Inflammatory macrophage treated with lipopolysaccharide for 4 hours (primary cell): Measurements from ENCODE around the gene LRCOL1.

Experiments
- DNase-seq: peaks from one replicate; pipeline ENCODE4 v3.0.0-alpha.2; 2020

The LRCOL1 gene

DNA sequence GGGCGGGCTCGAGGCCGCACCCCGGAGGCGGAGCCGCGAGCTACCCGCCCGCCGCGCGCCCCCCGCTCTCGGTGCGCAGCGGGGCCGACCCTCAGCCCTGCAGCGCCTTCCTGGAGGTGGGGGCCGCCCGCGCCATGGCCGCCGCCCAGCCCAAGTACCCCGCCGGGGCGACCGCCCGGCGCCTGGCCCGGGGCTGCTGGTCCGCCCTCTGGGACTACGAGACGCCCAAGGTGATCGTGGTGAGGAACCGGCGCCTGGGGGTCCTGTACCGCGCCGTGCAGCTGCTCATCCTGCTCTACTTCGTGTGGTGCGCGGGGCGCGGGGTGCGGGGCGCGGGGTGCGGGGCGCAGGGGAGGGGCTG, 8.3 kb upstream of the LRCOL1 start, which contains the start of gene P2RX2:
Gene P2RX2, plus strand, starts transcription at position 94 of the 361 bp plus-strand sequence. Its CDS starts 41 bp downstream, at position 135.
- DNase-seq: no peak

GRCh38 chr12:132617822-132618682, 7.7 kb upstream of the LRCOL1 start:
- DNase-seq: no peak

DNA sequence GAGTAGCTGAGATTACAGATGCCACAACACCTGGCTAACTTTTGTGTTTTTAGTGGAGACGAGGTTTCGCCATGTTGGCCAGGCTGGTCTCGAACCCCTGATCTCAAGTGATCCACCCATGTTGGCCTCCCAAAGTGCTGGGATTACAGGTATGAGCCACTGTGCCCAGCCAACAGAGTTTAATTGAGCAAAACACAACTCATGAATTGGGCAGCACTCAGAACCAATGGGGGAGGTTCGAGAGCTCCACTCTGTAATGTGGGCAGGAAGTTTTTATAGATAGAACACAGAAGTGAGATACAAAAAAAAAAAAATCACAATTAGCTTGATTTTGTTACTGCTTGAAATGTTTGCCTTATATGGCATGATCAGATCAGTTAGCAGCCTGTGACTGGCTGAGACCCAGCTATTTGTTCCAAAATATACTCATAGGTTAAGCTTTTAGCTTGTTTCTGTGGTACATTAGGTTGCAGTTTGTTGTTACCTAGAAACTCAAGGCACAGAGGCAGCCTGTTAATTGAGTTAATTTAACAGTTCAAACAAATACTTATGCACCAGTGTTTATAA, 6.8 kb upstream of the LRCOL1 start:
- DNase-seq: no peak

DNA sequence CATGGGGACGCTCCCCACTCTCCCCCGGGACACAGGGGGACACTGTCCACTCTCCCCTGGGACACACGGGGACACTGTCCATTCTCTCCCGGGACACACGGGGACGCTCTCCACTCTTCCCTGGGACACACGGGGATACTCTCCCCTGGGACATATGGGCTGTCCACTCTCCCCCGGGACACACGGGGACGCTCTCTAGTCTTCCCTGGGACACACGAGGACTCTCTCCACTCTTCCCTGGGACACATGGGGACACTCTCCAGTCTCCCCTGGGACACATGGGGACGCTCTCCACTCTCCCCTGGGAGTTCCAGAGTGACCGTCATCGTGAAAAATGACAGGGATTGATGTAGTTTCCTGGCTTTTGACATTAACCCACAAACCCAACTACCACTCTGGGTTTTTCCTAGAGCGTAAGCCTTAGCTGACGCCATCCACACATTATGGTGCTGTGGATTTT, 5.2 kb upstream of the LRCOL1 start:
- no peak for DNase-seq

DNA sequence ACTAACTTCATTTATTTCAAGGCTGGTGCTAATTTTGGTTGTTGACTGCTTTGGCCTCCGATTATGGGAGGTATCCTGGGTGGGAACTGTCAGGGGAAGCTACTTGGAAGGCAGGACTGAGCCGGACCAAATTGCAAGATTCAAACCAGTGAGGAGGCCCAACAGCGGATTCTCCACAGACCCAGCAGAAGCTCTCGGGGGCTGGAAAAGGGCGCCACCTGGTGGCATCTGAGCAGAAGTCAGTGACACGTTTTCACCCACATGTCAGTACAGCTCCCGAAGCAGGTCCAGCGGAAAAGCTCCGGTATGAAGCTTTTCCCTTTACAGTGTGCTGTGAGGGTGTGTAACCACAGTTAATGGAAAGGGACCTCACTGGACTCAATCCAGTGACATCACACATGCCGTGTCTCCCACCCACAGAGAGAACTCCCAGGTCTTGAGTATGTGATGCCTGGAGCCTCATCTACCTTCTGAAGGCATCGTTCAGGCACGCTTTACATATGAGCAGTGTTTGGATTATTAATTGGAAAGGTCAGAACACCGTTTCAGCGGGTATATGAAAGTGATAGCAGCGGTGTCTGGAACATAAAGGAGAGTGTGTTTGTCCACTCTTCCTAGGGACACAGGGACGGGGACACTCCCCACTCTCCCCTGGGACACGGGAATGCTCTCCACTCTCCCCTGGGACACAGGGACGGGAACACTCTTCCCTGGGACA, 4.6 kb upstream of the LRCOL1 start:
- peak; percentile 68 for DNase-seq

DNA sequence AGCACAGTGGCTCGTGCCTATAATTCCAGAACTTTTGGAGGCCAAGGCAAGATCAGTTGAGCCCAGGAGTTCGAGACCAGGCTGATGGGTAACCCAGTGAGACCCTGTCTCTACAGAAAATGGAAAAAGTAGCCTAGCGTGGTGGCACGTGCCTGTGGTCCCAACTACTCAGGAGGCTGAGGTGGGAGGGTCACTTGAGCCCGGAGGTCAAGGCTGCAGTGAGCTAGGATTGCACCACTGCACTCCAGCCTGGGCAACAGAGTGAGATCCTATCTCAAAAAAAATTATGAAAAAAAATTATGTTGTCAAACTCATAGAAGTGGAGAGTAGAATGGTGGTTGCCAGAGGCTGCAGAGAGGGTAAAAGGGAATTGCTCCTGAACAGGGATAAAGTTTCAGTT, 3.6 kb upstream of the LRCOL1 start:
- DNase-seq: no peak

GRCh38 chr12:132611620-132612019, 1.2 kb upstream of the LRCOL1 start:
- no peak for DNase-seq

DNA sequence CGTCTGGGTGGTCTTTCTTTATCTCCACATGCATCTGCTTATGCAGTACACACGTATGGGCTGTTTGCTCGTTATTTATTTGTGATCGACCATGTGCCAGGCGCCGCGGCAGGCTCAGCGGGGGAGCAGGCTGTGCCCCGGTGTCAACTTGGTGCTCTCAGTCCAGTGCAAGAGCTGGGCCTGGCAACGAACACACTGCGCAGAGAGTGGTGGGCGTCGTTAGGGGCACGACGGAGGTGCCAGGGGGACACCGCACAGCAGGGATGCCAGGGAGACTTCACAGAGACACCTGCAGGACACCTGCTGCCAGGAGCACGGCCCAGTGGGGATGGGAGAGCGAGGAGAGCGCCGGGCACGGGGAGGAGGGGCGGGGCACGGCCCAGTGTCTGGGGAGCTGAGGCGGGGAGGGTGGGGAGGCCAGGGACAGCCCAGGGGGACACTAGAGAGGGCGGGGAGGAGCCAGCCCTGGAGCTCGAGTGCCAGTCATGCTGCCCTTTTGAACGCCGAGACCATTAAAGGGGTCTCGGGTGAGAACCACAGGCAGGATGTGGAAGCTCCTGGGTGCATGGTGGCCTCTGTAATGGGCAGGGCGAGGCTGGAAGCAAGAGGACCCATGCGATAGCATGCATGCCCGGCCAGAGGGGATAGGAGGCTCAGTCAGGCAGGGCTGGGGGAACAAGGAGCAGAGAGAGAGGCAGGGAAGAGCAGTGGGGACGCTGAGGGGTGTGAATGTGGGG, 652 bp upstream of the LRCOL1 start:
- no peak for DNase-seq

DNA sequence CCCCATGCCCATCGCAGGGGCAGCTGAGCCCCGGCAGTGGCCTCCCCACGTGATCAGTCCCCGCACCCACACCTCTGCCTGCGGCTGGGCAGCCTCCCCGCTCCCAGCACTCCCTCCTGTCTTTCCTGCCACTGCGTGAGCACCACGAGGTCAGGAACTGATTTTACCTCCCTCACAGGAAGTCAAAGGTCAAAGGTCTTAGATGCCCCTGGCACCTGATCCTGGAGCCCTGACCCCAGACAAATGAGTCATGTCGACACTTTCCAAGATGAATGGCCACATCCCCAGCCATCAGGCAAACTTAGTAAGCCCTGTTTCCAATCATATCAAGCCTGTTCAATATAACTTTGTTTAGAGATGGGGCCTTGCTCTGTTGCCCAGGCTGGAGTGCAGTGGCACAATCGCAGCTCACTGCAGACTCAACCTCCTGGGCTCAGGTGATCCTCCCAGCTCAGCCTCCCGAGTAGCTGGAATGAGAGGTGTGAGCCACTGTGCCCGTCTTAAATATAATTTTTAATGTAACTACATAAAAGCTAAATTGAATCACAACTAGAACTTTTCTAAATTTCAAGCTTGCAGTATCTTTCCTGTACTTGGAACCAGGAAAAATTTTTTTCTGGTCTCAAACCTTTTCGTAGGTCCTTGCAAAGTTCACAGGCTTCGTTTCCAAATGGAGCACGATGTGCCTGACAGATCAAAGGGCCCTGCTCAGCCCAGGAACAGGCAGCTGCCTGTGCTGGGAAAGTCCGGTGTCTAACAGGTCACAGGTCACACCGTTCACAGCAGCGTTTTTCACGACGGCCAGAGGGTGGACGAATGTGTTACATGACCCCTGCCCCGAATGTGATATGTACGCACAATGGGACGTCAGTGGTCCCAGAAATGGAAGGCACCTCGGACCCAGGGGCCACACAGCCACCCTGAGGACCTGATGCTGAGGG, 1.9 kb downstream of the LRCOL1 start:
- no peak for DNase-seq

- no peak for DNase-seq
Measured at GRCh38 chr12:132606927-132607326, 3.5 kb downstream of the LRCOL1 start.

DNA sequence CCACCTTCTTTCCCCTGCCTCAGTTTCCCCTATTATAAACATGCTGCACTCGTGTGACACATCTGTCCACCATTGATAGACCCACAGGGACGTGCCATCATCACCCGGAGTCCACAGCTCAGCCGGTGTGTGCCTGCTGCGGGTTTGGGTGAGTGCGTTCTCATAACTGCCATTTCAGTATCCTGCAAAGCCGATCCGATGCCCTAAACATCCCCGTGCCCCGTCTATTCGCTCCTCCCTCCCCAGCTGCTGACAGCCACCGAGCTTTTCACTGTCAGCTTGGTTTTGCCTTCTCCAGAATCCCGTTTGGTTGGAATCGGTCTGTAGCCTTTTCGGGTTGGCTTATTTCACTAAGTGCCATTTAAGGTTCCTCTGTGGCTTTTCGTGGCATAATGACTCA, 3.9 kb downstream of the LRCOL1 start:
- no peak for DNase-seq

GRCh38 chr12:132605892-132606291, 4.5 kb downstream of the LRCOL1 start:
- DNase-seq: no peak

- DNase-seq: no peak
Measured at GRCh38 chr12:132604668-132605441, 5.5 kb downstream of the LRCOL1 start.

GRCh38 chr12:132604151-132604618, 6.2 kb downstream of the LRCOL1 start:
- DNase-seq: no peak

DNA sequence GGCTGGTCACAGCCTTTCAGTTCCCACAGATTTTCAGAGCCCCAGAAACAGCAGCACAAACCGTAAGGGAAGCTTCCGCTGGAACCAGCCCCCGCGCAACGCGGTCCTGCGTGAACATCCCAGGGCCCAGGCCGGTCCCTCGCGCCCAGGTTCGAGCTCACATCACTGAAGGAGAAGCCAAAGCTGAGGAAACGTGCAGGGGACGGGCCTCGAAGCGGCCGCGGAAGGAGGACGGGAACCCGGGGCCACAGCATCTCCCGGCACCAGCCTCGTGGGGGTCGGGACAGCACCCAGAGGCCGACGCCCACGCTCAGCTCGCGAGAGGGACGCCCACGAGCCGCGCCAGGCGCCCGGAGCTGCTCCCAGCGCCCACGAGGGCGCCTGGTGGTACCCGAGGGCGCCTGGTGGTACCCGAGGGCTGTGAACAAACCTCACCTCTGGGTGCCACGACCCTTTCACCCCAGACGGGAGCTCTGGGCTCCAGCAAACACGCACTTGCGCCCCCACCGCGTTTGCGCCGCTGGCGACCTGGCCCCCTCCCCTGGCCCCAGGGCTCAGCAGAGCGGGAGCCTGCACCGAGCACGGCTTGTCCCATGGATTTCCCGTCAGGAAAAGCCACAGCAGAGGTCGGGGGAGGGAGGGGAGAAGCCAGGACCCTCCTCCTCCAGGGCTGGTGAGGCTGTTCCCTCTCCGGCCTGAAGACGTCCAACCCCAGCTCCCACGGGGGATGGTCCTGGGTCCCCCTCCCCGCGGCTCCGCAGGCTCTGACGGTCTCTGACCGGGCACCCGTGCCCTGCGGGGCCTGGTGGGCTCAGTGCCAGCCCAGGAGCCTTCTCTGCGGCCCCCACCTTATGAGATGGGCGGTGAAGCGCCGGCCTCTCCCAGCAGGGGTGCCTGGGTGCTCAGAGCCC, 6.9 kb downstream of the LRCOL1 start:
- no peak for DNase-seq

- DNase-seq: no peak
Measured at GRCh38 chr12:132602572-132603239, 7.7 kb downstream of the LRCOL1 start.

DNA sequence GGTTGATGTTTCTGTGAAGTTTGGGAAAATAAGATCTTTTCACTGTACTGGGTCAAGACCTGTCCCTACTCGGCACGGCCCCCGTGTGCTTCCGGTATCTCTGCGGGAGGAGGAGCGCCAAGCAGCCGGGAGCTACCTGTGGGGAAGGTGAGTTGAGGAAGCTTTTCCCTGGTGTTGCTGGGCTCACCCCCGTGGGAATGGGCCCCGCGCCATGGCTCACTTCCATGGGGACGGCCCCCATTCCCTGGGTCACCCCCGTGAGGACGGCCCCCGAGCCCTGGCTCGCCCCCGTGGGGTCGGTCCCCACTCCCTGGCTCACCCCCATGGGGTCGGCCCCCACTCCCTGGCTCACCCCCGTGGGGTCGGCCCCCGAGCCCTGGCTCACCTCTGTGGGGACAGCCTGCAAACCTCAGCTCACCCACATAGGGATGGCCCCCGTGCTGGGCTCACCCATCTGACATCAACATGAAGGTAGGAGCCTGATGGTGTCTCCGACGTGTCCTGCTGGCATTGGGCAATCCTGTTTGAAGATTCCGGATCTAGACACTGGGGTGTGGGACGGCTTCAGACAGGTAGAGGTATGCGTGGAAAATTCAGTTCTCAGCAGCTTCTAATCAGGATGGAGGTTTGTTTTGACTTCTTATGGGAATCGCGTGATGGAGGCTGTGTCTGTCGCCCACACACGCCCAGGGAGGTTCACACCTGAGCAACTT, 9.1 kb downstream of the LRCOL1 start:
- no peak for DNase-seq
